ENCODE data around the gene IL15RA.

DNA sequence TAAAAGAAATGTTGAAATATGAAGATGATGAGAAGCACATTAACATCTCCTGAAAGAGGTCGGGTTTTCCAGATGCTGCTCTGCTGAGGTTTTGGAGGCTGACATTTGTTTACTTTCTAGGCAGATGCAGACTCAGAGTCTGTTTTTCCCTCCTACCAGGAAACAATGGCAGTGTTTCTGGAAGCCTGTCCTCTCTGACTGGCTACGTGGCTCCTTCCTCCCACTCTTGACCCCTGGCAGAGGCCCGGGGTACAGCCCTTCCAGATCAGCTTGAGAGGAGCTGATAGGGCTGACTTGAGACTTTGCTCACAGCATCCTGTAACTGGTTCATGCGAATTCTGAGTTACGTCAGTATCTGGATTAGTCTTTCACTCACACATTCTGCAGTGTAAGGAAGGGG is 41.1 kb upstream of the IL15RA start:
- TF ChIP-seq CTCF (IDR thresholded peaks at IDR 0.05 in 4 of 5, conservative IDR thresholded peaks at IDR 0.05 in 1 of 5) (no peak), POLR2A (IDR thresholded peaks at IDR 0.05) (no peak)
